Activated T-helper 2 cell treated with anti-CD3 and anti-CD28 coated beads, Interferon-gamma antibody, Interleukin-2, Interleukin-4, amounts not matched to agents 10 μg/mL and 5 μg/mL and 100 μg/mL, durations not matched to agents 14 hours and 24 hours and 36 hours (primary cell): ENCODE data around the gene CMKLR1. TPM values are rescaled to one million over a fixed set of nuclear protein-coding genes. Genes with fewer than 3 reads are reported as not detected.

Experiments
- DNase-seq: peaks from one replicate; pipeline ENCODE4 v3.0.0; 2021; ENCODE audit warnings: low spot score
- H3K27ac Mint-ChIP-seq: one replicate; pipeline ENCODE4 v1.8.0; 2021; ENCODE audit warnings: mixed read lengths
- H3K27me3 Mint-ChIP-seq: one replicate; pipeline ENCODE4 v1.8.0; 2021; ENCODE audit warnings: low read depth, mixed read lengths
- H3K36me3 Mint-ChIP-seq: one replicate; pipeline ENCODE4 v1.8.0; 2021; ENCODE audit warnings: low read depth, mixed read lengths
- H3K4me1 Mint-ChIP-seq: one replicate; pipeline ENCODE4 v1.8.0; 2021; ENCODE audit warnings: low read depth, mixed read lengths
- H3K4me3 Mint-ChIP-seq: one replicate; pipeline ENCODE4 v1.8.0; 2021; ENCODE audit warnings: low read depth, mild to moderate bottlenecking, moderate library complexity, mixed read lengths
- H3K9me3 Mint-ChIP-seq: one replicate; pipeline ENCODE4 v1.8.0; 2021; ENCODE audit warnings: mixed read lengths
- intact Hi-C: fragments of 100-400 bp; cut with micrococcal nuclease; formaldehyde crosslinking; loops from one replicate; pipeline ENCODE4 v1.15.1; 2023
- total RNA-seq: library from RNA; stranded (reverse); gene quantifications from 2 replicates; pipeline ENCODE4 v1.2.3, GENCODE V29; 2022

The CMKLR1 gene
- total RNA-seq, 1 donor from 2014 or later = not detected

DNA sequence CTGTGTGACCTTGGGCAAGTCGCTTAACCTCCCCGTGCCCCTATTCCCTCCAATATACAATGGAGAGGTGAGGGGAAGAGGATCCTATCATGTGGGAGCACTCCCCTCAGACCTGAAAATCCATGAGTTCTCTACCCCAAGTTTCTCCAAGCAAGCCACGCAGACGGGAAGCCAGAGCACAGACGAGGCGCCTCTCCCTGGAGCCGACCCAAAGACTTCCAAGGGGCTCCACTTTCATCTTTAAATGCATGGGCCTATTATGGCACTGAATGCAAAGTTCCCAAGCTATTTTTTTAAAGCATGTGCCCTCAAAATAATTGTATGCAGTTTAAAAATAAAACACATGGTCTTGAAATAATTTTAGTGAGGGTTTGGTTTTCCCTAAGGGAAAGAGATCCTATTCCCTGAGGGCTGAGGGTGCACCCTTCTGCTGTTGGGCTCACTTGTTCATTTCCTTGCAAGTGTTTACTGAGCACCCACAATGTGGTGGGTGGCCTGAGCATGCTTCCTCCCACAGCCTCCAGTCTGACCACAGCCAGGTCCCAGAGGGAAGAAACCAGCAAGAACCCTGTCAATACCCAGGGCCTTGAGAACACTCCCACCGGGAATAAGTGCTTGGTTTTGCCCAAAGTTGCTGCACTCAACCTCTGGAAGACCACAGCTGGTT, 14.6 kb downstream of the CMKLR1 start:
- Mint-ChIP-seq H3K36me3 (no peaks in the 10 kb centered on the region), H3K9me3 (no peaks in the 10 kb centered on the region), H3K4me1 (no peaks in the 10 kb centered on the region), H3K4me3 (no peak overlapping the region), H3K27ac (no peak overlapping the region), H3K27me3 (peaks cover 5% of the 10 kb centered on the region)
- intact Hi-C loops = no loop called here
- DNase-seq = no peak

GRCh38 chr12:108323581-108323980, 15.5 kb downstream of the CMKLR1 start:
- no peaks in the 10 kb centered on the region for H3K9me3 Mint-ChIP-seq

DNA sequence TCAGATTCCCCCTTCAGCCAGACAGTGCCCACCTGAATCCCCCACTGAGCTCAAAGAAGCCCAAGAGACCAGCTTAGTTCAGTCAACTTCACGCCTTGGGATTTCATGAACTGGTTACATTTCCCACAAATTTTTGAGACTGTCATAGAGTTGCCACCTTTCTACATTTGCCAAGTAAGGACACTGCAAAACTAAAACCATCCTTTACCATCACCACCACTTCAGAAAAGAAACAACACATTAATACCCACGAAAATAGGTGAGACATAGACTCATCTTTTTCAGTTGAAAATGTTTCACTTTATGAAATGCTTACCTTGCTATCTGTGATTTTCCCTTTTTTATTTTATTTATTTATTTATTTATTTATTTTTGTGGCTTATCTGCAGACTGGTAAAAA, 16.1 kb downstream of the CMKLR1 start:
- Mint-ChIP-seq H3K27ac (no peak overlapping the region), H3K9me3 (no peaks in the 10 kb centered on the region), H3K4me1 (no peaks in the 10 kb centered on the region), H3K4me3 (no peak overlapping the region), H3K27me3 (peaks cover 5% of the 10 kb centered on the region), H3K36me3 (no peaks in the 10 kb centered on the region)
- intact Hi-C loops = no loop called here
- no peak for DNase-seq

More at GRCh38 chr12:108323581-108323980, 15.5 kb downstream of the CMKLR1 start:
- H3K27me3 Mint-ChIP-seq = peaks cover 5% of the 10 kb centered on the region
- DNase-seq = no peak
- H3K27ac Mint-ChIP-seq = no peak overlapping the region
- H3K36me3 Mint-ChIP-seq = no peaks in the 10 kb centered on the region
- H3K4me1 Mint-ChIP-seq = no peaks in the 10 kb centered on the region
- no peak overlapping the region for H3K4me3 Mint-ChIP-seq
- intact Hi-C loops = no loop called here

DNA sequence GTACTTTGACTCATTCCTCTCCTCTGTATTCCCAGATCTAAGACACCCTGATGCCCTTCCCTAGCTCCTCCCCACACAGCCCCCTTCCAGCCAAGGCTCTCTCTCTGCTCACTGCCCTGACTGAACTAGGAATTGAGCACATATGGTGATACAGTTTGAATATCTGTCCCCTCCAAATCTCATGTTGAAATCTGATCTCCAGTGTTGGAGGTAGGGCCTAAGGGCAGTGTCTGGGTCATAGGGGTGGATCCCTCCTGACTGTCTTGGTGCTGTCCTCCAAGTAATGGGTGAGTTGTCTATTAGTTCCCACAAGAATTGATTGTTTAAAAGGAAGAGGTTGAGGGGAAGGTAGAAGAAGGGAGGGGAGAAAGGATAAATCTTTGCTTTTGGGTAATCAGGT, 17.4 kb downstream of the CMKLR1 start:
- no peaks in the 10 kb centered on the region for H3K9me3 Mint-ChIP-seq
- DNase-seq = no peak

GRCh38 chr12:108320507-108321293, 18.4 kb downstream of the CMKLR1 start:
- intact Hi-C loops = no loop called here
- H3K4me3 Mint-ChIP-seq = no peak overlapping the region
- H3K36me3 Mint-ChIP-seq = no peaks in the 10 kb centered on the region
- no peak for DNase-seq
- no peak overlapping the region for H3K27ac Mint-ChIP-seq
- H3K27me3 Mint-ChIP-seq = peaks cover 5% of the 10 kb centered on the region
- no peaks in the 10 kb centered on the region for H3K9me3 Mint-ChIP-seq
- H3K4me1 Mint-ChIP-seq = no peaks in the 10 kb centered on the region

More for the DNA sequence above, 17.4 kb downstream of the CMKLR1 start:
- Mint-ChIP-seq H3K4me1 (no peaks in the 10 kb centered on the region), H3K4me3 (no peak overlapping the region), H3K36me3 (no peaks in the 10 kb centered on the region), H3K27ac (no peak overlapping the region), H3K27me3 (peaks cover 5% of the 10 kb centered on the region)
- intact Hi-C loops = no loop called here

DNA sequence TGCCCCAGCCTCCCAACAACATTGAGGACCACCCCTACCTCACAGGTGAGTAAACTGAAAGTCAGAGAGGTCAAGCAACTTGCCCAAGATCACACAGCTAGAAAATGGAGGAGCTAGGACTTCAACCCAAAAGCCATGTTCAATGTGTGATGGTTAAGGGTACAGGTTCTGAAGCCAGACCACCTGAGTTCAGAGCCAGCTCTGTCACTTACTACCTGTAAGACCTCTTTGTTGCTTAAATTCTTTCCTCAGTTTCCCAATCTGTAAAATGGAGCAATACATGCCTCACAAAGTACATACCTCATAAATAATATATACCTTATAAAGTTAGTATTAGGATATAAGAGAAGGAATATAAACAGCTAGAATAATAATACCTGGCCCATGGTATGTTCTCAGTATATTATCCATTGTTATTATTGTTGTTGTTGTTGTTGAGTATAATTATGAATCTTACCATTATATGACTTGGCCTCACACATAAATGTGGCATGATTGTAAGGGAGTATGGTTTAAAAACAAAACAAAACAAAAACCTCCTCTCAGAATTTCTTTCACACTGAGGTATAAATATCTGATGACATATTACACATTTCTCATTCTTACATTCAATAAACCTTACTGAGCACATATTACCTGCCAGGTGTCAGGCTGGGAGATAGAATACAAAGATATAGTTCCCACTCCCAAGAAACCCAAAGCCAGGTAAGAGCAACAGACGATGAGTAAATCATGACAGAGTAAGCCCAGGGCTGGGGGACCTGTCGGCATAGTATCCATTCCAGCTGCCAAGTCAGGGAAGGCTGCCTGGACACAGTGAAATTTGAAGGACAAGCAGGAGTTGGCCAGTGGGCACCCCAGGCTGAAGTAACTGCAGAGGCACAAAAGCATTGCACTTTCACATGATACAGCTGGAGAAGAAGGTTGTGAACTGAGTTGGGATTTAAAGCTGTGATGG, 19.6 kb downstream of the CMKLR1 start:
- Mint-ChIP-seq H3K9me3 (no peaks in the 10 kb centered on the region), H3K27ac (no peak overlapping the region), H3K27me3 (peaks cover 5% of the 10 kb centered on the region), H3K4me3 (no peak overlapping the region), H3K4me1 (no peaks in the 10 kb centered on the region), H3K36me3 (no peaks in the 10 kb centered on the region)
- intact Hi-C loops = no loop called here
- no peak for DNase-seq

GRCh38 chr12:108318472-108319275, 20.4 kb downstream of the CMKLR1 start:
- Mint-ChIP-seq H3K4me3 (no peak overlapping the region), H3K27ac (no peak overlapping the region), H3K9me3 (no peaks in the 10 kb centered on the region), H3K36me3 (no peaks in the 10 kb centered on the region), H3K4me1 (peaks cover 3% of the 10 kb centered on the region), H3K27me3 (peaks cover 5% of the 10 kb centered on the region)
- intact Hi-C loops = no loop called here
- DNase-seq = no peak

GRCh38 chr12:108317308-108318234, 21.5 kb downstream of the CMKLR1 start:
- Mint-ChIP-seq H3K4me1 (peaks cover 5% of the 10 kb centered on the region), H3K27me3 (peaks cover 5% of the 10 kb centered on the region), H3K9me3 (no peaks in the 10 kb centered on the region), H3K36me3 (no peaks in the 10 kb centered on the region), H3K4me3 (no peak overlapping the region), H3K27ac (no peak overlapping the region)
- DNase-seq = no peak
- intact Hi-C loops = no loop called here

DNA sequence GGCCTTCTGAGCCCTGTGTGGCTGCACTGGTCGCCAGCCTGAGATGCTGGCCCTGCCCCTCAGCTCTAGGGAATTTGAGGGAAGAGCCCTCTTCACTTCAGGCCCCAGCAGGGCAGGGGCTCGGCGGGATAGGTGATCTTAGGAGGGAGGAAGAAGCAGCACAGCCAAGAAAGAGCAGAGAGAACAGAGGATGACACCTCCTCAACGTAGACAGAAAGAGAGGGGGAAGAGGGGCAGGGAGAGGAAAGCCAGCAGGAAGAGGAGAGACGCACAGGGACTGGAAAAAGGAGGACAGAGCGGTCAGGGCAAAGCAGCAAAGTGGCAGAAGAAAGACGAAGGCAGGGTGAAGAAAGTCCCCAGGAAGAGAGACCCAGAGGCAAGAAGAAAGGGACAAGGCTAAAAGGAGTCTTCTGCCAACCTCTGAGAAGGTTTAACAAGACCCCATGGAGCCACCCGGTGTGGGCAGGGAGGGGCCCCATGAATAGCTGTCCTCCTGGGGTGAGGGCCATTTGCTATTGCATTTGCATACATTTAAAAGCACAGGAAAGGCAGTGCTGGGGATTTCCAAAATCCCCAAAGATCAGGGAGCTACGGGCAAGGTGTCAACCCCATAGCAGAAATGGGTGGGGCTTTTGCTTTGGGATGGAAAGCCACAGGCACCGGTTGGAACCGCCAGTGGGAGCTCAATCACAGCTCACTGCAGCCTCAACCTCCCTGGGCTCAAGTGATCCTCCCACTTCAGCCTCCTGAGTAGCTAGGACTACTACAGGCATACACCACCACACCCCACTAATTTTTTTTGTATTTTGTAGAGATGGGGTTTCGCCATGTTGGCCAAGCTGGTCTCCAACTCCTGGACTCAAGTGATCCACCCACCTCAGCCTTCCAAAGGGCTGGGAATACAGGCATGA, 22.7 kb downstream of the CMKLR1 start:
- no peaks in the 10 kb centered on the region for H3K9me3 Mint-ChIP-seq
- intact Hi-C loops = no loop called here

DNA sequence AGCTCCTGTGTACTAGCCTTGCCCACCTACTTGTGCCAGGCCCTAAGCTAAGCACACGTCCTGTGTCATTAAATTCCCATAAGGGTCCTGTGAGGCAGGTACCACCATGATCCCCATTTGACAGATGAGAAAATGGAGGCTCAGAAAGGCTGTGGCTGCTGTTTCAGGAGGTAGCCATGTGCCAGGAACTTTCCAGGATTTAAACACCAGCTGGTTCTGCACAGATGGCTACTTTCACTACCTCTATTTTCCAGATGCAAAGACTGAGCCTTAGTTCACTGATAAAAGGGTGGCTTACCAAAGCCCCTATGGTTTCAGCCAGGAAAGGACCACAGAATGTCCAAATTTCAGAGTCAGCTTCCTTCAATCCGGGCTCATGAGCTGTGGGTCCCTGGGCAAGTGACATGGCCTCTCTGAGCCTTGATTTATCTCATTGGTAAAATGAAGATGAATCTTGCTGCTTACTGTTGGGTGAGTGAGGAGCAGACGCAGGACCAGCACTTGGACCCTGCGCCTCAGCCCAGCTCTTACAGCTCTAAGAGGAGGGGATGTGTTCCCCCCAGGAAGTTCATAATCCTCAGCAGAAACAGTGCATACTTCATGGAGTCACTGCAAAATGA, 23.5 kb downstream of the CMKLR1 start:
- Mint-ChIP-seq H3K4me3 (no peak overlapping the region), H3K4me1 (peaks cover 5% of the 10 kb centered on the region), H3K36me3 (no peaks in the 10 kb centered on the region), H3K27me3 (no peaks in the 10 kb centered on the region), H3K9me3 (no peaks in the 10 kb centered on the region), H3K27ac (no peak overlapping the region)
- intact Hi-C loops = no loop called here
- DNase-seq = no peak

More for the DNA sequence above, 22.7 kb downstream of the CMKLR1 start:
- Mint-ChIP-seq H3K27me3 (peaks cover under 1% of the 10 kb centered on the region), H3K36me3 (no peaks in the 10 kb centered on the region), H3K4me1 (peaks cover 5% of the 10 kb centered on the region), H3K27ac (no peak overlapping the region), H3K4me3 (no peak overlapping the region)
- no peak for DNase-seq
